DOHH2 (cell line): ENCODE data around the gene GRAP.

Experiments
- CTCF ChIP-seq: fragments of 200-600 bp; sonication (generic); IDR thresholded peaks from one replicate; pipeline ENCODE4 v1.5.1; 2014; ENCODE audit warnings: antibody characterized with exemption, mild to moderate bottlenecking, low read depth, low read length; ENCODE audit not compliant: poor library complexity, severe bottlenecking
- EZH2phosphoT487 ChIP-seq: fragments of 200-600 bp; sonication (generic); IDR thresholded peaks from 2 replicates; pipeline ENCODE4 v1.6.1; 2017; ENCODE audit warnings: borderline replicate concordance, mild to moderate bottlenecking, antibody characterized with exemption, low read length, moderate library complexity, mixed read lengths

- TF ChIP-seq CTCF, result no peak
- no peak for TF ChIP-seq EZH2phosphoT487
Observed at GRCh38 chr17:19023209-19023999, 23.4 kb downstream of the GRAP start.
